ENCODE measurements around the gene NECAP2. TPM values are rescaled to one million over a fixed set of nuclear protein-coding genes. Genes with fewer than 3 reads are reported as not detected.
"Not testable (repeated sequence)": the region's sequence is repeated elsewhere in the genome, so short reads cannot be mapped to it uniquely, and the experiment has no call there.

The NECAP2 gene
- total RNA-seq, 2 donors from 2014 or later, result 46.4 to 57.7 TPM

DNA sequence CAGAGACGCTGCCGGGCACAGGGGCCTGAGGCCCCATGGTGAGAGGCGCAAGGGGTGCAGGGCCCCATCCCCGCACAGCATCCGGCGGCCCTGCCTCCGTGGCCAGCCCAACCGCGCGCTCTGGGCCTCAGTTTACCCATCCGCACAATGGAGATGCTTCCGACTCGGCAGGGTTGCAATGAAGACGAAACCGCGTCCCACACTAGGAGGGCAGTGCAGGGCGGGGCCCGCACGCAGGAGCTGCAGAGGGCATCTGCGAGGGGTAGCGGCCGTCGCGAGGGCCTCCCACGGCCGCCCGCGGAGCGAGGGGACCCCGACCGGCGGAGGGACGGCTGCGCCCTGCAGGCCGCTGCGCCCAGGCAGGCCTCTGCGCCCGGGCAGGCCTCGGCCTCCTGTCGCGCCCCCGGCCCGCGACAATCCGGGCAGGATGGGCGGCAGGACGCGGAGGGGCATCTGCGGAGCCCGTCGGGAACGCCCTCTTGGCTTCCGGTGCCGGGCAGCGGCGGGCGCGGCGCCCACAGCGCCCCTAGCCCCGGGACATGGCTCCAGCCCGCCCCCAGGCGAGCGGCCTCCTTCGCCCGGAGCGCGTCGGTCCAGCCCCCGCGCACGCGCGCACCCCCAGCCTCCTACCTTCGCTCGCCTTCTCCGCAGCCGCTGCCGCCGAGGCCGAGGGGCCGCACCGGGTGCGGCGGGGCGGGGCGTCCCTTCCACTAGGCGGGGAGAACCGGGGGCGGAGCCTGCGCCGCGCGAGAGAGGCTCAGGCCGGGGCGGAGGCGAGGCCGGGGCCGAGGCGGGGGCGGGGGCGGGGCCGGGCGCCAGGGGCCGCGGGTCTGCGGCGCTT, 58.3 kb downstream of the NECAP2 start:
- TF ChIP-seq, protein P1, sequence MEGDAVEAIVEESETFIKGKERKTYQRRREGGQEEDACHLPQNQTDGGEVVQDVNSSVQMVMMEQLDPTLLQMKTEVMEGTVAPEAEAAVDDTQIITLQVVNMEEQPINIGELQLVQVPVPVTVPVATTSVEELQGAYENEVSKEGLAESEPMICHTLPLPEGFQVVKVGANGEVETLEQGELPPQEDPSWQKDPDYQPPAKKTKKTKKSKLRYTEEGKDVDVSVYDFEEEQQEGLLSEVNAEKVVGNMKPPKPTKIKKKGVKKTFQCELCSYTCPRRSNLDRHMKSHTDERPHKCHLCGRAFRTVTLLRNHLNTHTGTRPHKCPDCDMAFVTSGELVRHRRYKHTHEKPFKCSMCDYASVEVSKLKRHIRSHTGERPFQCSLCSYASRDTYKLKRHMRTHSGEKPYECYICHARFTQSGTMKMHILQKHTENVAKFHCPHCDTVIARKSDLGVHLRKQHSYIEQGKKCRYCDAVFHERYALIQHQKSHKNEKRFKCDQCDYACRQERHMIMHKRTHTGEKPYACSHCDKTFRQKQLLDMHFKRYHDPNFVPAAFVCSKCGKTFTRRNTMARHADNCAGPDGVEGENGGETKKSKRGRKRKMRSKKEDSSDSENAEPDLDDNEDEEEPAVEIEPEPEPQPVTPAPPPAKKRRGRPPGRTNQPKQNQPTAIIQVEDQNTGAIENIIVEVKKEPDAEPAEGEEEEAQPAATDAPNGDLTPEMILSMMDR (IDR thresholded peaks at IDR 0.05), result no peak
- peak overlapping the region; percentile 74 for H3K4me3 ChIP-seq
- peak overlapping the region; percentile 65 for H3K27ac ChIP-seq
- H3K9me3 ChIP-seq, result no peaks in the 10 kb centered on the region
- no peaks in the 10 kb centered on the region for H3K36me3 ChIP-seq
- intact Hi-C loops (cut with DNase I), result no loop called here
- DNase-seq, result peak; percentile 92
- H3K4me1 ChIP-seq, result no peaks in the 10 kb centered on the region
- no peaks in the 10 kb centered on the region for H3K27me3 ChIP-seq
- H3K9ac ChIP-seq (ENCODE audit: low read depth in 2 of 2, low read length in 2 of 2), result peak overlapping the region; percentile 26 to 81

DNA sequence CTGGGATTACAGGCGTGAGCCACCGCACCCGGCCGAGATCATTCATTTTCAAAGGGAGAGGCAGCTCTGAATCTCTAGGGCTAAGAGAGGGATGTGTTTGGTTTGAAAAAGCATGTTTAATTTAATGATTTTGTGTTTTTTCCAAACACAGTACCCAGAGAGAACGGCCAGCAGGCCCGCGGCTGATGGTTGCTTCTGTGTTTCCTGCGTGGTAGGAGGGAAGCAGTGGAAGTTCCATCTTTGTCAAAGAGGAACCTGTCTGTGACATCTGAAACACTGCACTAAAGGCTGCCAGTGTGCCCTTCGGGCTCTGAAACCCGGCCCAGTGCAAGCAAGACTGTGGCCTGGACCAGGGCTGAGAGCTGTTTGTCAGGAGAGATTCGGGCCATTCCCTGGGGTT, 59.9 kb downstream of the NECAP2 start:
- H3K9me3 ChIP-seq; H3K27me3 ChIP-seq; intact Hi-C loops (cut with DNase I); DNase-seq; H3K36me3 ChIP-seq; H3K9ac ChIP-seq (ENCODE audit: low read depth in 2 of 2, low read length in 2 of 2); H3K4me1 ChIP-seq; H3K27ac ChIP-seq; H3K4me3 ChIP-seq: not testable (repeated sequence)

DNA sequence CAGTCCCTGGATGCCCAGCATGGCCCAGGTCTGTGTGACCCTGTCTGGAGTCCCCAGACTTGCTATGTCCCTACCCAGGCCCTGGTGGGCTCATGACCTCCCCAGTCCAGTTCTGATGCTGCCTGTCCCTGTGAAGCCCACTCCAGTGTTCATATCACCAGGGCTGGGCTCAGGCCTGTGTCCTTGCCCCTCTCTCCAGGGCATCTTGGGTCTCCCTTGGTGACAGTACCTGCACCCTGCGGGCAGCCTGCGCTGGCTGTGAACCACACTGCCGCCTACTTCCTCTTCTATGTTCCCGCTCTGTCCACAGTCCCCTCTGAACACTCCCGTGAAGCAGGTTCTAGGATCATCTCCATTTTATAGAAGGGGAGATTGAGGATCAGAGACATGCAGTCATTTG, 60.5 kb downstream of the NECAP2 start:
- H3K9ac ChIP-seq (ENCODE audit: low read depth in 2 of 2, low read length in 2 of 2); intact Hi-C loops (cut with DNase I); H3K27ac ChIP-seq; H3K27me3 ChIP-seq; DNase-seq; H3K4me1 ChIP-seq; H3K9me3 ChIP-seq; H3K4me3 ChIP-seq; H3K36me3 ChIP-seq: not testable (repeated sequence)

DNA sequence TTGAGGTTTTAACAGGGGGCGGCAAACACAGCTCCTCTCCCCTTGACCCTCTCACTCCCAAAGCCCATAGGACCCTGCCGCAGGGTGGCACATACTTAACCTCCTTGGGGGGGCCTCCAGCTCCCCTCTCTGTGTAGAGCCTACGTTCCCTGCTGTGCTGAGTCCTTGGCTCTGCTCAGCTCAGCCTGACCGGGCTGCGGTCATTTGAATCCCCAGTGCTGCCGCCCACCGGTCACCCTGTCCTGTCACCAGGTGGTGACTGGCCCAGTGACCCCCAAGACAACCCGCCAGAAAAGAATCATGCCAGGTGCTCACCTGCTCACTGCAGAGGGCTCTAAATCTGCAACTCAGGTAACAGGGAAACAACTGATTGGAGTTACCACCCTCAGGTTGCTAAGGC, 60.9 kb downstream of the NECAP2 start:
- H3K9ac ChIP-seq (ENCODE audit: low read depth in 2 of 2, low read length in 2 of 2); DNase-seq; H3K9me3 ChIP-seq; intact Hi-C loops (cut with DNase I); H3K36me3 ChIP-seq; H3K27ac ChIP-seq; H3K4me3 ChIP-seq; H3K27me3 ChIP-seq; H3K4me1 ChIP-seq: not testable (repeated sequence)

DNA sequence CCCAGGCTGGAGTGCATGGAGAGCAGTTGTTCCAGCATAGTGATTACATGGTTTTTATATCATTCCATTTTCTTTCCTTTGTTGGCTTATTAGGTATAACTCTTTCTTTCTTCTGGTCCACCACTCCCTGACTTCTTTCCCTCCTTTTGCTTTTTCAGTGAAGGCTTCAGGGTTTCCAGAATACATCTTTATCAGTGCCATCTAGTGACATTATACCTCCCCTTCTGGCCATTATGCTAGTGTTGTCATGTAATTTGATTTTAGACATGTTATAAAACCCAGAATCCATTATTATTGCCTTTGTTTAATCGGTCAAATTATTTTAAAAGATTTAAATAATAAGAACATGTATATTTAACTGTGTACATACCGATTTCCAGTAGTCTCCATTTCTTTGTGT, 63.0 kb downstream of the NECAP2 start:
- Histone ChIP-seq H3K9me3 (no peaks in the 10 kb centered on the region), H3K4me3 (no peak overlapping the region), H3K27me3 (no peaks in the 10 kb centered on the region), H3K9ac (ENCODE audit: low read depth in 2 of 2, low read length in 2 of 2) (no peak overlapping the region), H3K36me3 (no peaks in the 10 kb centered on the region), H3K4me1 (no peaks in the 10 kb centered on the region), H3K27ac (no peak overlapping the region)
- DNase-seq, result no peak
- TF ChIP-seq, protein P1 (IDR thresholded peaks at IDR 0.05), result no peak
- intact Hi-C loops (cut with DNase I), result no loop called here

DNA sequence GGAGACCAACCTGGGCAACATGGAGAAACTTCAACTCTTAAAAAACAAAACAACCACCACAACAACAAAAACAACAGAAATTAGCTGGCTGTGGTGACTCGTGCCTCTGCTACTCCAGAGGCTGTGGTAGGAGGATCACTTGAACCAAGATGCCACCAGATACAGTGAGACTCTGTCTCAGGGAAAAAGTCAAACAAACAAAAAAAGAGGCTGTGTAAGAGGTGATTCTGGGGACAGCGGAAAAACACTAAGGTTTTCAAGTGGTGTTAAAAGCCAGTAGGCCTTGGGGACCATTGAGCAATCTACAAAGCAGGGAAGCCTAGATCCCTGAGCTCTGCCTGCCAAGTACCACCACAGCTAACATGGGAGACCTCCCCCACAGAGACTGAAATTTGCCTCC, 65.3 kb downstream of the NECAP2 start:
- H3K9ac ChIP-seq (ENCODE audit: low read depth in 2 of 2, low read length in 2 of 2); H3K9me3 ChIP-seq; H3K4me3 ChIP-seq; H3K36me3 ChIP-seq; H3K4me1 ChIP-seq; H3K27me3 ChIP-seq; H3K27ac ChIP-seq; DNase-seq; intact Hi-C loops (cut with DNase I): not testable (repeated sequence)

DNA sequence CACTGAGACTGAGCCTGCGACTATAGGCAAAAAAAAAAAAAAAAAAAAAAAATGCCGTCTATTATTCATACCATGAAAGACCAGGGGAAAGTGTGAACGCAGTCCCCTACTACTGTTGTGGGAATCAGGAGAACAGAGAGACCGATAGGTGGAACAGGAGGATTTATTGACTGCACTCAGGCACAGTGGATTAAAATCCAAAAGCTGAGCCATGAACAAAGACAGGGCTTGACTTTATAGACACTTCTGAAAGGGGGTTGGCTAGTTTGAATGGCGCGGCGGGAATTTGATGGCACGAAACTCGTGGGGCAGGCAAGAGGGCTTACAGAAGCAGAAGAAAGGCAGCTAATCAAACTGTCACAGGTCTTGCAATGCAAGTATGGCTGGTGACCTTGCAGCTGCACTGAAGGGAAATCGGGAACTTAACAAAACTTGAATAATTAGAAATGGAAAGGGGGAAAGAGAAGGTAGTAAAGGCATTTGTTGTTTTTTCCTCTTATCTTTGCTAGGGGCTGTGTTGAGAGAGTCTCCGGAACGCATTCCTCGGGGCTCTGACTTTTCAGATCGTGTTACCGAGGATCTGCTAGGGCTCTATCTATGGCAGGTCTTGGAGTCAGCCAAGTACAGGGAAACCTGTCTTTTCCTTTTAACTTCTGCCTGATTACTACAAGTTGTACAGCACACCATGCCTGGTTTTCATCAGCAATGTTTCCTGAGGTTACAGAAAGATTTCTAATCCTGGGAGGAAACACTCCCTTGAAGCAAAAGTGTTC, 66.0 kb downstream of the NECAP2 start:
- H3K27me3 ChIP-seq; intact Hi-C loops (cut with DNase I); H3K27ac ChIP-seq; H3K4me1 ChIP-seq; H3K36me3 ChIP-seq; DNase-seq; H3K9me3 ChIP-seq; H3K4me3 ChIP-seq; H3K9ac ChIP-seq (ENCODE audit: low read depth in 2 of 2, low read length in 2 of 2): not testable (repeated sequence)

DNA sequence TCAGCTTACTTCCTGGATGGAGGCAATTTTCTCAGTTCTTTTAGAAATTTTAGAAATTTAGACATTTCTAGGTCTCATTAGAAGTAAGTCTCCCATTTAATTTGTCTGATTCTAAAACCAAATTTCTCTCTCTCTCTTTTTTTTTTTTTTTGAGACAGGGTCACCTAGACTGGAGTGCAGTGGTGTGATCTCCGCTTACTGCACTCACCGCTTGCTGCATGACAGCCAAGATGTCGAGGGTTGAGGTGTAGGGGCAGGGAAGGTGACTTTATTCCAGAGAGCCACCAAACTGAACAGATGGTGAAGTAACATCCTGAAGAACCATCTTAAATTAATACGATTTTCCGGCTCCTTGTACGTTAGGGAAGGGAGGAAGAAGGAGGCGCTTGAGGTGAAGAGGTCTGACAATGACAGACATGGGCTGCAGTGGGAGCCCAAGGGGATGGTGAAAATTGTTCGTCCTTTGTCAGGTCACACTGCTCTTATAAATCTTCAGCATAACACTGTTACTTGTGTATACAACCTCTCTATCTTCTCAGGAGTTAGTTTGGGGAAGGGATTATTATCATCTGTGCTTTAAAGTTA, 68.4 kb downstream of the NECAP2 start:
- H3K27me3 ChIP-seq; H3K9me3 ChIP-seq; H3K36me3 ChIP-seq; DNase-seq; intact Hi-C loops (cut with DNase I); H3K27ac ChIP-seq; H3K4me1 ChIP-seq; H3K4me3 ChIP-seq; H3K9ac ChIP-seq (ENCODE audit: low read depth in 2 of 2, low read length in 2 of 2): not testable (repeated sequence)

Other genes with a start within 250 kb of the NECAP2 start
- gene ARHGEF19, start 228.1 kb upstream of the NECAP2 start, total RNA-seq, result 1 to 10 TPM; 5.8 to 9.0 TPM
- 10 to 100 TPM in 1 of 2 donors, 1 to 10 TPM in 1; 6.5 to 15.2 TPM for gene CPLANE2, start 203.5 kb upstream of the NECAP2 start, total RNA-seq
- gene FBXO42, start 88.2 kb upstream of the NECAP2 start, total RNA-seq, result 10 to 100 TPM; 15.0 to 17.8 TPM
- gene SZRD1, start 73.5 kb upstream of the NECAP2 start, total RNA-seq, result 100 to 1,000 TPM; 119 to 140 TPM
- not detected for gene SPATA21, start 3.3 kb upstream of the NECAP2 start, total RNA-seq
- 1,000 to 10,000 TPM; 1,159 to 2,517 TPM for gene RNU1-1, start 73.6 kb downstream of the NECAP2 start, total RNA-seq
- gene NBPF1, start 172.8 kb downstream of the NECAP2 start, total RNA-seq, result 10 to 100 TPM; 45.2 to 54.3 TPM
- gene RNU1-3, start 226.2 kb downstream of the NECAP2 start, total RNA-seq, result 1,000 to 10,000 TPM; 1,159 to 2,517 TPM

Measured in colonic mucosa (tissue), 4 donors.